ENCODE results near the gene CYSRT1. TPM values are rescaled to one million over a fixed set of nuclear protein-coding genes. Genes with fewer than 3 reads are reported as not detected.

Gene CYSRT1
- total RNA-seq, 1 donor from 2014 or later: 2.1 TPM

DNA sequence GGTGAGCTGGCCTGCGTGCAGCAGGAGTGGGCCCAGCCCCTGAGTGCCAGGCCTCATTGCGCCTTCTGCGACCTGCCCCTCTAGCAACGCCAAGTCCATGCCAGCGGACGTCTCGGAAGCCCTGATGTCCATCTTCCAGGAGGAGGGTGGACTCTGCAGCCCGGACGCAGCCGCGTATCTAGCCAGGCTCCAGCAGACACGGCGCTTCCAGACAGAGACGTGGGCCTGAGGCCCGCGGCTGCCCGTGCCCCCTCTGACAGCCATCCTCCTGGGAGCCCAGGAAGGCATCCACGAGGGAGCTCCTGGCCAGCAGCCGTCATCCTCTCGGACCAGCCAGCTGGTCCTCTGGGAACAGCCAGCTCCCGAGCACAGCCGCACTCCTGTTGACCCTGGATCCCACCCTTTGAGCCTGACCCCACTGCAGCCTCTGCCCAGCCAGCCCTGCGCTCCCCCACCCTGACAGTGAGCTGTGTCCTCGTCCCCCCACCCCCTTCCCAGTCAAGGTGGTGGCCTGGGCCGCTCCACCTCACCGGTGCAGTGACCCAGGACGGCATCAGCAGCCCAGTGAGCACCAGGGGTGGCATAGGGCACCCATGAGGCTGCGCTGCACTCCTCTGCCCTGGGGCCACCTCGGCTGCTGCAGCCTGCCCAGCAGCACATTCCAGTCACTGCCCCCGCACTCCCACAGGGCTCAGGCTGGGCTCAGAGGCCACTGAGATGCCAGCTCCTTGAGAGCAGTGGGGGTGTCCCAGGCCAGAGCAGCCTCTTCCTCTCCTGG lies 8.6 kb upstream of the CYSRT1 start:
- no peak overlapping the region for H3K4me3 ChIP-seq (ENCODE audit: low read depth, low read length)
- no peak for DNase-seq (ENCODE audit: low read depth)
- TF ChIP-seq, protein P1, sequence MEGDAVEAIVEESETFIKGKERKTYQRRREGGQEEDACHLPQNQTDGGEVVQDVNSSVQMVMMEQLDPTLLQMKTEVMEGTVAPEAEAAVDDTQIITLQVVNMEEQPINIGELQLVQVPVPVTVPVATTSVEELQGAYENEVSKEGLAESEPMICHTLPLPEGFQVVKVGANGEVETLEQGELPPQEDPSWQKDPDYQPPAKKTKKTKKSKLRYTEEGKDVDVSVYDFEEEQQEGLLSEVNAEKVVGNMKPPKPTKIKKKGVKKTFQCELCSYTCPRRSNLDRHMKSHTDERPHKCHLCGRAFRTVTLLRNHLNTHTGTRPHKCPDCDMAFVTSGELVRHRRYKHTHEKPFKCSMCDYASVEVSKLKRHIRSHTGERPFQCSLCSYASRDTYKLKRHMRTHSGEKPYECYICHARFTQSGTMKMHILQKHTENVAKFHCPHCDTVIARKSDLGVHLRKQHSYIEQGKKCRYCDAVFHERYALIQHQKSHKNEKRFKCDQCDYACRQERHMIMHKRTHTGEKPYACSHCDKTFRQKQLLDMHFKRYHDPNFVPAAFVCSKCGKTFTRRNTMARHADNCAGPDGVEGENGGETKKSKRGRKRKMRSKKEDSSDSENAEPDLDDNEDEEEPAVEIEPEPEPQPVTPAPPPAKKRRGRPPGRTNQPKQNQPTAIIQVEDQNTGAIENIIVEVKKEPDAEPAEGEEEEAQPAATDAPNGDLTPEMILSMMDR (IDR thresholded peaks at IDR 0.05; ENCODE audit: insufficient read depth, low read length, poor library complexity, severe bottlenecking): no peak
- H3K27me3 ChIP-seq (ENCODE audit: control insufficient read depth, insufficient read depth, low read length): no peaks in the 10 kb centered on the region
- no peaks in the 10 kb centered on the region for H3K36me3 ChIP-seq (ENCODE audit: control insufficient read depth, insufficient read depth, low read length)

DNA sequence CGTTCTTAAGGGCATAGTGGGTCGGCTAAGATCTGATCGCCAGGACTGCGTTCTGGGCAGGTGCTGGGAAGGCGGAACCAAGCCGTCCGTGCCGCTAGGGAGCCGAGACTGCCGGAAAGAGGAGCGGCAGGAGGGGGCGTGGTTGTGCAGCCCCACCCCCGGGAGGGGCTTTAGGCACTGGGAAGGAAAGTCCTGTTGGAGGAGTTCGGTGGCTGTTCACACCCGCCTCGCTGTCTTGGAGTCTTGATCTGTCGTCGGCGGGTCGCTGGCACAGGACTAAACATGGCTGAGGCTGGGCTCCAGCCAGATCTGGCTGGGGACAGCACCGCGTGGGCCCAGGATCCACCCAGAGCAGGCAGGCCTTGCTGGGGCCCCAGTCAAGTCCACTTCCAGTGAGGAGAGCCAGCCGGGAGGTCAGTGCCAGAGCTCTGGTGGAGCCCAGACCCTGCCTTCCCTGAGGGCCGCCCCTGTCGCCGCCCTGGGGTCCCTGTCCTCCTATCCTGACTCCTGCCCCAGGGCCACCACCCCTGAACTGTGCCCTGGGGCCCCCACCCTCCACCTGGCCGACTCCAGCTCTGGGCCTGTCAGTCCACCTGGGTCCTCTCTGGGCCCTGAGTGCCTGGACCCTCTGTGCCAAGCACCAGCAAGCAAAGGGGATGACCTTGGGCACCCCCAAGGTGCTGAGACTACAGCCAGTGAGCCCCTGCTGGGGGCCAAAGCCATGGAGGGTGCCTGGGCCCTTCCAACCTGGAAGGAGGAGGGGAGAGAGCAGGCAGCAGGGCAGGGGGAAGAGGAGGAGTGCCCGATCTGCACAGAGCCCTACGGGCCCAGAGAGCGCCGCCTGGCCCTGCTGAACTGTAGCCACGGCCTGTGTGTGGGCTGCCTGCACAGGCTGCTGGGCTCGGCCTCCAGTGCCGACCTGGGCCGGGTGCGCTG lies 7.4 kb upstream of the CYSRT1 start:
- DNase-seq (ENCODE audit: low read depth): no peak
- H3K36me3 ChIP-seq (ENCODE audit: control insufficient read depth, insufficient read depth, low read length): no peaks in the 10 kb centered on the region
- H3K27me3 ChIP-seq (ENCODE audit: control insufficient read depth, insufficient read depth, low read length): no peaks in the 10 kb centered on the region
- TF ChIP-seq, protein P1 (IDR thresholded peaks at IDR 0.05; ENCODE audit: insufficient read depth, low read length, poor library complexity, severe bottlenecking): no peak
- no peak overlapping the region for H3K4me3 ChIP-seq (ENCODE audit: low read depth, low read length)

DNA sequence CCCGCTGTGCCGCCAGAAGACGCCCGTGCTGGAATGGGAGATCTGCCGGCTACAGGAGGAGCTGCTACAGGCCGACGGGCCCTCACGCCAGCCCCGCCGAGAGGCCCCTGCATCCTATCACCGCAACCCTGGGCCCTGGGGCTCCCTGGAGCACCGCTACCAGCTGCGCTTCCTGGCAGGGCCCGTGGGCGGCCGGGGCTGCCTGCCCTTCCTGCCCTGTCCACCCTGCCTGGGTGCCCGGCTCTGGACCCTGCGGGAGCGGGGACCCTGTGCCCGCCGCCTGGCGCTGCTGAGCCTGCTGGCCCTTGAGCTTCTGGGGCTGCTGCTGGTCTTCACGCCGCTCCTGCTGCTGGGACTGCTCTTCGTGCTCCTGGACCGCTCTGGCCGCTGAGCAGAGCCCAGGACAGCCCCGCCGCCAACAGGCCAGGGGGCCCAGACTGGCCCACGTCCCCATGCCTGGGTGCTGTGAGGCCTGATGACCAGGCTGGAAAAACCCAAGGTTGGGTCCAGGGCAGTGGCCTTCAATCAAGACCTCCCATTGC lies 6.7 kb upstream of the CYSRT1 start:
- TF ChIP-seq, protein P1 (IDR thresholded peaks at IDR 0.05; ENCODE audit: insufficient read depth, low read length, poor library complexity, severe bottlenecking): no peak
- Histone ChIP-seq H3K4me3 (ENCODE audit: low read depth, low read length) (no peak overlapping the region), H3K36me3 (ENCODE audit: control insufficient read depth, insufficient read depth, low read length) (no peaks in the 10 kb centered on the region), H3K27me3 (ENCODE audit: control insufficient read depth, insufficient read depth, low read length) (no peaks in the 10 kb centered on the region)
- no peak for DNase-seq (ENCODE audit: low read depth)

DNA sequence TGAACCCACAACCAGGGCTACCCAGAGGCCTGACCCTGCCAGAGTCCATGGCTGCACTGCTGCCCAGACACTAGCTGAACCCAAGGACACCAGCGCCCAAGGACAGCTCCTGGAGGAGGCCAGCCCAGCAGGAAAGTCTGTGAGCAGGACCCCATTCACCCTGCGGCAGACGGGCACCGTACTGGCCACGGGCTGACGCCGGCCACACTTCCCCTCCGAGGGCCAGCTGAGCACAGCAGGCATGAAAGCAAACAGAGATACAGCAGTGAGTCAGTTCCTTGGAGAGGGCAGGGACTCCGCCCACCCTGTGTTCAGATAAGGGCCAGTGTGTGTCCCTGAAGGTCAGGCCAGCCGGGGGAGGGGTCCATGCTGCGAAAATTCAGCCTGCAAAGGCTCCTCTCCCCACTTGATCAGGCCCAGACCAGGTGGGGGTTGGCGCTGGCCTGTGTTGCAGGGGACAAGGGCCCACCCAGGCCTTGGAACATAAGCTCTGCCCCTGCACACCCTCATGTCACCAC lies 6.2 kb upstream of the CYSRT1 start:
- Histone ChIP-seq H3K27me3 (ENCODE audit: control insufficient read depth, insufficient read depth, low read length) (no peaks in the 10 kb centered on the region), H3K36me3 (ENCODE audit: control insufficient read depth, insufficient read depth, low read length) (no peaks in the 10 kb centered on the region), H3K4me3 (ENCODE audit: low read depth, low read length) (no peak overlapping the region)
- TF ChIP-seq, protein P1 (IDR thresholded peaks at IDR 0.05; ENCODE audit: insufficient read depth, low read length, poor library complexity, severe bottlenecking): no peak
- no peak for DNase-seq (ENCODE audit: low read depth)

DNA sequence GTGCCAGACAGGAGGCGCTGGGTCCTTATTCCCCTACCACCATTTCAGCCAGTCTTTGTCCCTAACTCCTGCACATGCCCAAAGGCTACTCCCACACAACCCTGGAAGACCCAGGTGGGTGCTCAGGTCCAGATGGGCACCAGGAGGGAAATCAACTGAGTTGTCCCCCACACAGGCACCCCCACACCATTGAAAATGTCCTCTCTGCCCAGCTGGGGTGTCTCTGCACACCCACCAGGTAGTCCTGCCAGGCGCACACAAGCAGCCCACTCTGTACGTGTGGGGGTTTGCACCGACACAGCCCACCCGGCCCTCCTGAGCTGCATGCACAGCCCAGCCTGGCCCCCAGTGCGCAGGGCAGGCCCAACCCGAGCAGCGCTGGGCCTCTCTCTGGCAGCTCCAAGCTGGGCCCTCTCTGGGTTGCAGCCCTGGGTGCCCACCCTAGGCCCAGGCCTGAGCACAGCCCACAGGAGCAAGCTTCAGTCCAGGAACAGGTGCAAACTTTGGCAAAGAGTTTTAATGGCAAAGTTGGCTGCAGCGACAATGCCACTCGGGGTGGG lies 5.1 kb upstream of the CYSRT1 start:
- Histone ChIP-seq H3K27me3 (ENCODE audit: control insufficient read depth, insufficient read depth, low read length) (no peaks in the 10 kb centered on the region), H3K4me3 (ENCODE audit: low read depth, low read length) (no peak overlapping the region), H3K36me3 (ENCODE audit: control insufficient read depth, insufficient read depth, low read length) (no peaks in the 10 kb centered on the region)
- TF ChIP-seq, protein P1 (IDR thresholded peaks at IDR 0.05; ENCODE audit: insufficient read depth, low read length, poor library complexity, severe bottlenecking): no peak
- DNase-seq (ENCODE audit: low read depth): no peak

Data from kidney epithelial cell (primary cell).